ENCODE results near the gene SH3RF1.
A peak's percentile ranks its signal among the peaks of the same experiment; 100 is the strongest.

The SH3RF1 gene

GRCh38 chr4:169267070-169267469, 3.7 kb downstream of the SH3RF1 start:
- H3K4me3 ChIP-seq = no peak overlapping the region

DNA sequence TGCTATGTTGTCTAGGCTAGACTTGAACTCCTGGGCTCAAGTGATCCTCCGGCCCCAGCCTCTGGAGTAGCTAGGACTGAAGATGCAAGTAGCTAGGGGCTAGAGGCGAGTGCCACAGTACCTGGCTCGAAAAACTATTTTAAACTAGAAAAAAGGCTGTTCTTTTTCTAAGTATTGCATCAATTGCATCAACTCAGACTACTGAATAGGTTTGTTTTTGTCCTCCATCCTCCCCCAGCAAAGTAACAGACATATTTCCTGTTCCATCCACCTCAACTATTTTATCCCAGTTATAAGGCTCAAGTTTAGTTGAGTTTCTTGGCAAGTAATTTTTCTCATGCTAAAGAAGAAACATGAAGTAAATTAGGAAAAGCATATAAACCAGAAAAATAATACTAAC, 4.1 kb downstream of the SH3RF1 start:
- H3K4me3 ChIP-seq = no peak overlapping the region
- in situ Hi-C loops (cut with MboI; ENCODE audit: low sequenced_read_pairs) = no loop called here
- H3K4me1 ChIP-seq = peaks cover 23% of the 10 kb centered on the region
- no peaks in the 10 kb centered on the region for H3K27me3 ChIP-seq (ENCODE audit: low read depth)
- 0 out of 2 replicates have a peak, but pooled peaks cover 5% of the 10 kb centered on the region for H3K36me3 ChIP-seq (replicated peaks)
- no peaks in the 10 kb centered on the region for H3K9me3 ChIP-seq
- DNase-seq (ENCODE audit: low spot score in 2 of 2) = no peak

More at GRCh38 chr4:169267070-169267469, 3.7 kb downstream of the SH3RF1 start:
- in situ Hi-C loops (cut with MboI; ENCODE audit: low sequenced_read_pairs) = no loop called here
- Histone ChIP-seq H3K9me3 (no peaks in the 10 kb centered on the region), H3K36me3 (replicated peaks) (0 out of 2 replicates have a peak, but pooled peaks cover 5% of the 10 kb centered on the region), H3K27me3 (ENCODE audit: low read depth) (no peaks in the 10 kb centered on the region), H3K4me1 (peaks cover 22% of the 10 kb centered on the region)
- no peak for DNase-seq (ENCODE audit: low spot score in 2 of 2)

- Histone ChIP-seq H3K4me1 (peaks cover 25% of the 10 kb centered on the region), H3K36me3 (replicated peaks) (0 out of 2 replicates have a peak, but pooled peaks cover 5% of the 10 kb centered on the region), H3K4me3 (no peak overlapping the region), H3K9me3 (no peaks in the 10 kb centered on the region), H3K27me3 (ENCODE audit: low read depth) (no peaks in the 10 kb centered on the region)
- no peak for DNase-seq (ENCODE audit: low spot score in 2 of 2)
- in situ Hi-C loops (cut with MboI; ENCODE audit: low sequenced_read_pairs) = no loop called here
Measured at GRCh38 chr4:169266081-169266480, 4.7 kb downstream of the SH3RF1 start.

DNA sequence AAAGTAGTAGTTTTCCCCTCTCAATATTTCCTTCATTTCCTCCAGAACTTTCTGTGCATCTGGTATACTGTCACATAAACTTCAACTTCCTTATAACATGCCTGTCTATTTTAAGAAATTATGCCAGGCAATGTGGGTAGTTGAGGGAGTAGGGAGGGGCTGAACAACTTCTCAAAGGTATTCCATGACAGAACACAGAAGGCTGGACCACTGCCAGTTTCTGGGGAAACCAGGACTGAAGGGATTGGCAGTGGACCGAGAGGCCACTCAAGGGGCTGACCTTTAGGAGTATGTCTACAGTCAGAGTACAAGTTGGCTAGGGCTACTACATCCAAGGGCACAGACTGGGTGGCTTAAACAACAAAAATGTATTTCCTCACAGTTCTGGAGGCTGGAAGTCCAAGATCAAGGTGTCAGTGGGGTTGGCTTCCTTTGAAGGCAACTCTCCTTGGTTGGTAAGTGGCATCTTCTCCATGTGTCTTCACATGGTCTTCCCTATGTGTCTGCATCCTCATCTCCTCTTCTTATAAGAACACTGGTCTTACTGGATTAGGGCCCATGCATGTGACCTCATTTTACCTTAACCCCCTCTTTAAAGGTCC, 6.9 kb downstream of the SH3RF1 start:
- DNase-seq (ENCODE audit: low spot score in 2 of 2) = no peak
- Histone ChIP-seq H3K4me1 (peaks cover 20% of the 10 kb centered on the region), H3K36me3 (replicated peaks) (0 out of 2 replicates have a peak, but pooled peaks cover 5% of the 10 kb centered on the region), H3K4me3 (no peak overlapping the region), H3K9me3 (no peaks in the 10 kb centered on the region), H3K27me3 (ENCODE audit: low read depth) (no peaks in the 10 kb centered on the region)
- in situ Hi-C loops (cut with MboI; ENCODE audit: low sequenced_read_pairs) = no loop called here

GRCh38 chr4:169260217-169260866, 10.4 kb downstream of the SH3RF1 start:
- 0 out of 2 replicates have a peak, but pooled peaks cover 2% of the 10 kb centered on the region for H3K36me3 ChIP-seq (replicated peaks)
- H3K9me3 ChIP-seq = no peaks in the 10 kb centered on the region
- H3K4me1 ChIP-seq = peaks cover 4% of the 10 kb centered on the region
- in situ Hi-C loops (cut with MboI; ENCODE audit: low sequenced_read_pairs) = no loop called here
- no peak for DNase-seq (ENCODE audit: low spot score in 2 of 2)
- no peak overlapping the region for H3K4me3 ChIP-seq
- H3K27me3 ChIP-seq (ENCODE audit: low read depth) = no peaks in the 10 kb centered on the region

GRCh38 chr4:169259271-169259670, 11.5 kb downstream of the SH3RF1 start:
- H3K9me3 ChIP-seq = no peaks in the 10 kb centered on the region
- in situ Hi-C loops (cut with MboI; ENCODE audit: low sequenced_read_pairs) = no loop called here
- H3K27me3 ChIP-seq (ENCODE audit: low read depth) = no peaks in the 10 kb centered on the region
- no peak for DNase-seq (ENCODE audit: low spot score in 2 of 2)
- peaks cover 4% of the 10 kb centered on the region for H3K4me1 ChIP-seq
- no peaks in the 10 kb centered on the region for H3K36me3 ChIP-seq (replicated peaks)
- H3K4me3 ChIP-seq = no peak overlapping the region

GRCh38 chr4:169258141-169258540, 12.6 kb downstream of the SH3RF1 start:
- DNase-seq (ENCODE audit: low spot score in 2 of 2) = no peak
- no peaks in the 10 kb centered on the region for H3K9me3 ChIP-seq
- in situ Hi-C loops (cut with MboI; ENCODE audit: low sequenced_read_pairs) = no loop called here
- no peaks in the 10 kb centered on the region for H3K27me3 ChIP-seq (ENCODE audit: low read depth)
- no peaks in the 10 kb centered on the region for H3K36me3 ChIP-seq (replicated peaks)
- H3K4me3 ChIP-seq = no peak overlapping the region
- H3K4me1 ChIP-seq = peaks cover 15% of the 10 kb centered on the region

DNA sequence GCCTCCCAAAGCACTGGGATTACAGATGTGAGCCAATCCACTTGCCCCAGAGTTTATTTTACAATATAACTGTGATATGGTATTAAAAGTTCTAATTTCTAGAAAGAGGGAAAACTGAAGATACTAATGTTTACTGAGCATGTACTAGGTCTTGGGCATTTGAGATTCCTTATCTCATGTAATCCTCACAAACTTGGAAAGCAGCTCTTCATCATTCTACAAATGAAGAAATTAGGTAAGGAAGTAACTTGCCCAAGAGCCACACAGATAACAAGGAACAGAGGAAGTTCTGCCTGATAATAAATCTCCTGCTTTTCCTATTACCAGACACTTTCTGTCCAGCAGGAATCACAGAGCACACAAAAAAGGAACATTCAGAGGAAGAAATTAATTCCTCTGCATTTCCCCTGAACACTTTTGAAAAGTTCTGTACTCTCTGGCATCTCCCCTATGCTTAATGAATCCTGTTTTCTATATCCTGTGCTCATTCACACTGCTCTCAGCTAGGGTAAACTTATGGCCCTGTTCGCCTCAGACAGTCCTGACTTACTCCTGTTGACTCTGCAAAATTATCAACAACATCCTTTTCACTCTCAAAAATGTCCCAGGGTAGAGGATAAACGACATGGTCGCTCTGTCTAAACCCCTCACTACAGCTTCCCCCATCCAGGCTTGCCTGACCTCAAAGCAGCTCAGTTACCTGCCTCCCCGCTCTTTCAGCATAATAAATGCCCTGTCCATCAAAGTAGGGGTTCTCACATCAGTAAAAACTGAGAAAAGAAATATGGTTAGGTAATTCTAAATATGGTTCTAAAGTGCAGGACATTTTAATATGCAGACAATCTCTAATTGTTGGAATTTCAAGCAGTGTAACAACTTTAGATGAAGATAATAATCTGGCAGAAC, 13.6 kb downstream of the SH3RF1 start:
- Histone ChIP-seq H3K4me1 (peaks cover 25% of the 10 kb centered on the region), H3K36me3 (replicated peaks) (no peaks in the 10 kb centered on the region), H3K4me3 (no peak overlapping the region), H3K27me3 (ENCODE audit: low read depth) (no peaks in the 10 kb centered on the region), H3K9me3 (no peaks in the 10 kb centered on the region)
- no peak for DNase-seq (ENCODE audit: low spot score in 2 of 2)
- in situ Hi-C loops (cut with MboI; ENCODE audit: low sequenced_read_pairs) = no loop called here

DNA sequence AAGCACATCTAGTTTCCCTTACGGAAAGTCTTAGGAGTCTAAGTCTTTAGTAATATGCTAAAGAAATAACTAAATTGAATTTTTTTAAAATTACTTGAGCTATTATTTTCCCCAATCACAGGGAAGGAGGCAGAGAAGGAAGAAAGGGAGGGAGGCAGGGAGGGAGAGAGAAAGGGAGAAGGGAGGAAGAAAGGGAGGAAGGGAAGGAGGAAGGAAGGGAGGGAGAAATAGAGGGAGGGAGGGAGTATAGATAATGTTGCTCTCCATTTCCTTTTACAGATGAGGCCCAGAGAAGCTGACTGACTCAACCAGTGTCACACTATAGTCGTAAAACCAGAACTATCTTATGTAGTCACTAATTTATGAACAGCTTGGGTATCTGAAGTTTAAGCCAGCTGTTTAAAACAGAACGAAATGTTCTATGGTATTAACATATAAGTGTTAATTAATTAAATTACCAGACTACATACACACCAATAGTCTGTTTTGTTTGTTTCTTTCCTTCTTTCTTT, 14.6 kb downstream of the SH3RF1 start:
- Histone ChIP-seq H3K27me3 (ENCODE audit: low read depth) (no peaks in the 10 kb centered on the region), H3K4me1 (peaks cover 29% of the 10 kb centered on the region), H3K4me3 (no peak overlapping the region), H3K9me3 (no peaks in the 10 kb centered on the region), H3K36me3 (replicated peaks) (no peaks in the 10 kb centered on the region)
- no peak for DNase-seq (ENCODE audit: low spot score in 2 of 2)
- in situ Hi-C loops (cut with MboI; ENCODE audit: low sequenced_read_pairs) = no loop called here

- Histone ChIP-seq H3K4me1 (peaks cover 39% of the 10 kb centered on the region), H3K9me3 (no peaks in the 10 kb centered on the region), H3K36me3 (replicated peaks) (no peaks in the 10 kb centered on the region), H3K27me3 (ENCODE audit: low read depth) (no peaks in the 10 kb centered on the region), H3K4me3 (no peak overlapping the region)
- in situ Hi-C loops (cut with MboI; ENCODE audit: low sequenced_read_pairs) = no loop called here
- no peak for DNase-seq (ENCODE audit: low spot score in 2 of 2)
Measured at GRCh38 chr4:169254546-169254983, 16.2 kb downstream of the SH3RF1 start.

GRCh38 chr4:169253904-169254303, 16.9 kb downstream of the SH3RF1 start:
- in situ Hi-C loops (cut with MboI; ENCODE audit: low sequenced_read_pairs) = no loop called here
- Histone ChIP-seq H3K4me1 (peaks cover 39% of the 10 kb centered on the region), H3K9me3 (no peaks in the 10 kb centered on the region), H3K27me3 (ENCODE audit: low read depth) (no peaks in the 10 kb centered on the region), H3K4me3 (no peak overlapping the region), H3K36me3 (replicated peaks) (no peaks in the 10 kb centered on the region)
- no peak for DNase-seq (ENCODE audit: low spot score in 2 of 2)

- in situ Hi-C loops (cut with MboI; ENCODE audit: low sequenced_read_pairs) = no loop called here
- DNase-seq (ENCODE audit: low spot score in 2 of 2) = peak; percentile 14 to 76
Measured at GRCh38 chr4:169253113-169253671, 17.6 kb downstream of the SH3RF1 start.

GRCh38 chr4:169252339-169253112, 18.2 kb downstream of the SH3RF1 start:
- in situ Hi-C loops (cut with MboI; ENCODE audit: low sequenced_read_pairs) = no loop called here
- H3K9me3 ChIP-seq = no peaks in the 10 kb centered on the region
- peaks cover 39% of the 10 kb centered on the region for H3K4me1 ChIP-seq
- no peaks in the 10 kb centered on the region for H3K27me3 ChIP-seq (ENCODE audit: low read depth)
- no peak overlapping the region for H3K4me3 ChIP-seq
- DNase-seq (ENCODE audit: low spot score in 2 of 2) = peak; percentile 16 to 35
- H3K36me3 ChIP-seq (replicated peaks) = no peaks in the 10 kb centered on the region

More at GRCh38 chr4:169253113-169253671, 17.6 kb downstream of the SH3RF1 start:
- peaks cover 39% of the 10 kb centered on the region for H3K4me1 ChIP-seq
- no peaks in the 10 kb centered on the region for H3K9me3 ChIP-seq
- no peaks in the 10 kb centered on the region for H3K27me3 ChIP-seq (ENCODE audit: low read depth)
- no peaks in the 10 kb centered on the region for H3K36me3 ChIP-seq (replicated peaks)
- H3K4me3 ChIP-seq = no peak overlapping the region

Measured in HAP-1 (cell line).